Activated CD4-positive, alpha-beta T cell treated with anti-CD3 and anti-CD28 coated beads, Interleukin-2, Interleukin-4, amounts not matched to agents 100 ng/mL and 50 ng/mL, durations not matched to agents 16 hours and 8 hours (primary cell): ENCODE data around the gene SMO.
"Not testable (repeated sequence)": the region's sequence is repeated elsewhere in the genome, so short reads cannot be mapped to it uniquely, and the experiment has no call there.

Experiments
- DNase-seq: peaks from one replicate; pipeline ENCODE4 v3.0.0-alpha.2; 2020; ENCODE audit warnings: low spot score

The SMO gene

GRCh38 chr7:129240119-129240820, 51.8 kb downstream of the SMO start:
- DNase-seq = no peak

- DNase-seq = no peak
These were observed 55.8 kb downstream of the SMO start for GRCh38 chr7:129244220-129244619.

- no peak for DNase-seq
These were observed 57.1 kb downstream of the SMO start for GRCh38 chr7:129245533-129245932.

GRCh38 chr7:129247087-129247486, 58.7 kb downstream of the SMO start:
- no peak for DNase-seq

- DNase-seq = no peak
These were observed 63.7 kb downstream of the SMO start for GRCh38 chr7:129252128-129252527.

GRCh38 chr7:129252603-129253002, 64.2 kb downstream of the SMO start:
- DNase-seq = not testable (repeated sequence)

GRCh38 chr7:129255800-129256199, 67.4 kb downstream of the SMO start:
- no peak for DNase-seq

GRCh38 chr7:129256221-129256620, 67.8 kb downstream of the SMO start:
- DNase-seq = no peak

GRCh38 chr7:129257168-129257567, 68.7 kb downstream of the SMO start:
- no peak for DNase-seq

GRCh38 chr7:129258649-129259389, 70.4 kb downstream of the SMO start:
- DNase-seq = no peak

- DNase-seq = no peak
These were observed 73.9 kb downstream of the SMO start for GRCh38 chr7:129262324-129262723.
